ENCODE measurements around the gene C9orf50. TPM values are rescaled to one million over a fixed set of nuclear protein-coding genes. Genes with fewer than 3 reads are reported as not detected.

The C9orf50 gene
- total RNA-seq, 1 experiment from 2014 or later: not detected

DNA sequence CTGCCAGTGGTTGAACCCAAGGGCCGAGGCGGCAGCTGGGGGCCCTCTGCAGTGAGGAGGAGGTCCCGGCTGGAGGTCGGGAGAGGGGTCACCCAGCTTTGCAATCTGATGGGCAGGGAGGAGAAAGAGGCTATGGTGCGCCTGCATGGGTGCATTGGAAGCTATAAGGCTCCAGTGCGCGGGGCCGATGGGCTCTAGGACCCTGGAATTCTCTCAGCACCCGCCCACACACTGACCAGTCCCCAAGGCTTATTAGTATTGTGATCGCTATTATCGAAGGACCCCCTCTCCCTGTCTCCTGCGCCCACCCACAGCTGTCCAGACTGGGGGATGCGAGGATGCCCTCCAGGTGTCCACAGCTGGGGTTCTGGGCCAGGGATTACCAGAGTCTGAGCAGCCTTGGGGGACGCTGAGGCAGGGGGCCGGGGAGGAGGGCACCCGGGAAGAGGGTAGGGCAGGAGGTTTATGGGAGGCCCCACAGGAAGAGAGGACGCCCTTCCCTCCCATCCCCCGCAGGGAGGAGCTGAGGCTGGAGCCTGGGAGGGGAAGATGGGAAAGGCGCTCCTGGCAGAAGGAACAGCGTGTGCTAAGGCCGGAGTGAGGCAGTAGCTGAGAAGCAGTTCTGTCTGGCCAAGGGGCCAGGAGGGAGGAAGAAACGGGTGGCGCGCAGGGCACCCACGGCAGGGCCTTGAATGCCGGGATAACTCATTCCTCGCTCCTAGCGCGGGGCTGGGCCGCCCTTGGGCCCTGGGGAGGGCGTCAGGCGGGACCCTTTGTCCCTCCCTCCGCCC lies 24.2 kb downstream of the C9orf50 start:
- Histone ChIP-seq H3K4me1 (ENCODE audit: control insufficient read depth, insufficient read depth, low read length) (peaks cover 3% of the 10 kb centered on the region), H3K9me3 (ENCODE audit: control insufficient read depth, insufficient read depth, low read depth, low read length) (no peaks in the 10 kb centered on the region), H3K36me3 (ENCODE audit: control insufficient read depth, insufficient read depth, low read length) (no peaks in the 10 kb centered on the region), H3K27me3 (ENCODE audit: control insufficient read depth, insufficient read depth, low read length) (no peaks in the 10 kb centered on the region), H3K27ac (ENCODE audit: low read length) (no peak overlapping the region), H3K4me3 (ENCODE audit: low read depth in 2 of 2, low read length in 2 of 2) (peak overlapping the region; percentile 14 to 29; a peak in 3 of 4 replicates)
- CTCF ChIA-PET: interaction anchor here (0.6 kb wide), 1 partner anchor 569 kb away, joined by 8 read pairs; the partner anchor contains the start of gene SH3GLB2
- ATAC-seq (peak; percentile 71), DNase-seq (ENCODE audit: low read depth, low spot score) (no peak)
- TF ChIP-seq, protein P1, sequence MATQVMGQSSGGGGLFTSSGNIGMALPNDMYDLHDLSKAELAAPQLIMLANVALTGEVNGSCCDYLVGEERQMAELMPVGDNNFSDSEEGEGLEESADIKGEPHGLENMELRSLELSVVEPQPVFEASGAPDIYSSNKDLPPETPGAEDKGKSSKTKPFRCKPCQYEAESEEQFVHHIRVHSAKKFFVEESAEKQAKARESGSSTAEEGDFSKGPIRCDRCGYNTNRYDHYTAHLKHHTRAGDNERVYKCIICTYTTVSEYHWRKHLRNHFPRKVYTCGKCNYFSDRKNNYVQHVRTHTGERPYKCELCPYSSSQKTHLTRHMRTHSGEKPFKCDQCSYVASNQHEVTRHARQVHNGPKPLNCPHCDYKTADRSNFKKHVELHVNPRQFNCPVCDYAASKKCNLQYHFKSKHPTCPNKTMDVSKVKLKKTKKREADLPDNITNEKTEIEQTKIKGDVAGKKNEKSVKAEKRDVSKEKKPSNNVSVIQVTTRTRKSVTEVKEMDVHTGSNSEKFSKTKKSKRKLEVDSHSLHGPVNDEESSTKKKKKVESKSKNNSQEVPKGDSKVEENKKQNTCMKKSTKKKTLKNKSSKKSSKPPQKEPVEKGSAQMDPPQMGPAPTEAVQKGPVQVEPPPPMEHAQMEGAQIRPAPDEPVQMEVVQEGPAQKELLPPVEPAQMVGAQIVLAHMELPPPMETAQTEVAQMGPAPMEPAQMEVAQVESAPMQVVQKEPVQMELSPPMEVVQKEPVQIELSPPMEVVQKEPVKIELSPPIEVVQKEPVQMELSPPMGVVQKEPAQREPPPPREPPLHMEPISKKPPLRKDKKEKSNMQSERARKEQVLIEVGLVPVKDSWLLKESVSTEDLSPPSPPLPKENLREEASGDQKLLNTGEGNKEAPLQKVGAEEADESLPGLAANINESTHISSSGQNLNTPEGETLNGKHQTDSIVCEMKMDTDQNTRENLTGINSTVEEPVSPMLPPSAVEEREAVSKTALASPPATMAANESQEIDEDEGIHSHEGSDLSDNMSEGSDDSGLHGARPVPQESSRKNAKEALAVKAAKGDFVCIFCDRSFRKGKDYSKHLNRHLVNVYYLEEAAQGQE (IDR thresholded peaks at IDR 0.05; ENCODE audit: insufficient read depth in 1 of 2, low read depth in 2 of 2, low read length in 1 of 2): no peak
- TF ChIP-seq, protein P2, sequence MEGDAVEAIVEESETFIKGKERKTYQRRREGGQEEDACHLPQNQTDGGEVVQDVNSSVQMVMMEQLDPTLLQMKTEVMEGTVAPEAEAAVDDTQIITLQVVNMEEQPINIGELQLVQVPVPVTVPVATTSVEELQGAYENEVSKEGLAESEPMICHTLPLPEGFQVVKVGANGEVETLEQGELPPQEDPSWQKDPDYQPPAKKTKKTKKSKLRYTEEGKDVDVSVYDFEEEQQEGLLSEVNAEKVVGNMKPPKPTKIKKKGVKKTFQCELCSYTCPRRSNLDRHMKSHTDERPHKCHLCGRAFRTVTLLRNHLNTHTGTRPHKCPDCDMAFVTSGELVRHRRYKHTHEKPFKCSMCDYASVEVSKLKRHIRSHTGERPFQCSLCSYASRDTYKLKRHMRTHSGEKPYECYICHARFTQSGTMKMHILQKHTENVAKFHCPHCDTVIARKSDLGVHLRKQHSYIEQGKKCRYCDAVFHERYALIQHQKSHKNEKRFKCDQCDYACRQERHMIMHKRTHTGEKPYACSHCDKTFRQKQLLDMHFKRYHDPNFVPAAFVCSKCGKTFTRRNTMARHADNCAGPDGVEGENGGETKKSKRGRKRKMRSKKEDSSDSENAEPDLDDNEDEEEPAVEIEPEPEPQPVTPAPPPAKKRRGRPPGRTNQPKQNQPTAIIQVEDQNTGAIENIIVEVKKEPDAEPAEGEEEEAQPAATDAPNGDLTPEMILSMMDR (IDR thresholded peaks at IDR 0.05): no peak
- TF ChIP-seq TCF7L2 (IDR thresholded peaks at IDR 0.05; ENCODE audit: low read depth, low read length) (no peak), SIN3A (IDR thresholded peaks at IDR 0.05; ENCODE audit: borderline replicate concordance, insufficient read depth, low read depth, low read length) (no peak), POLR2AphosphoS5 (IDR thresholded peaks at IDR 0.05; ENCODE audit: low read depth, low read length) (no peak)
- POLR2A ChIA-PET: interaction anchor here (0.6 kb wide), 1 partner anchor 23 kb away, joined by 4 read pairs; no protein-coding TSS in a partner anchor
- in situ Hi-C loops (cut with HindIII; ENCODE audit: low pct_unique_long_range_greater_than_20kb, low sequenced_read_pairs): no loop called here
- no TSS peak for BruUV-seq (replicated peaks)
- intact Hi-C loops (cut with micrococcal nuclease; ENCODE audit: unreplicated experiment): loop anchor here (2.0 kb wide), 1 partner anchor 60 kb away; no protein-coding TSS in a partner anchor

DNA sequence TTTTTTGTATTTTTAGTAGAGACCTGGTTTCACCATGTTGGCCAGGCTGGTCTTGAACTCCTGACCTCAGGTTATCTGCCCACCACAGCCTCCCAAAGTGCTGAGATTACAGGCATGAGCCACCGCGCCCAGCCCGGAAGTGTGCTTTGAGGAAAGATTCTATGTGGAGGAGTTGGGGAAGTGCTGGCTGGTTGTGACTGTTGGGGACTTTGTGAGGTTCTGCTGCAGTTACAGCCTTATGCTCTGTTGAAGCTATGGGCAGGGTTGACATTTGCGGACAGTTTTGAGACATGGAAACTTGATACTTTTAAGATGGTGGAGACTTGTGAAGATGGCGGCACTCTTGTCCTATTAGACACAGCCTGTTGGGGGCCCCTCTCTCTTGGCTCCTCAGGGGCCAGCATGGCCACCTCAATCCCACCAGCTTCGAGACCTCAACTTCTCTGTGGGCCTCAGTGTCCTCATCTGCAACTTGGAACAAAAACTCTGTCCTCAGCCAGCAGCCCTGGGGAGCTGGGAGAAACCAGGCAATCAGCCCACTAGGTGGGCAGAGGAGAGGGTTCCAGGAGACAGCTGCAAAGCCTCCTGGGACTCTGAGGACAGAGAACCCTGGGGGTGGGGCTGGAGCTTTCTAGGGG lies 24.9 kb downstream of the C9orf50 start:
- no peak for TF ChIP-seq SIN3A (IDR thresholded peaks at IDR 0.05; ENCODE audit: borderline replicate concordance, insufficient read depth, low read depth, low read length)
- TF ChIP-seq, protein P2 (IDR thresholded peaks at IDR 0.05): no peak
- TF ChIP-seq TCF7L2 (IDR thresholded peaks at IDR 0.05; ENCODE audit: low read depth, low read length): no peak
- no peak for TF ChIP-seq POLR2AphosphoS5 (IDR thresholded peaks at IDR 0.05; ENCODE audit: low read depth, low read length)
- TF ChIP-seq, protein P1 (IDR thresholded peaks at IDR 0.05; ENCODE audit: insufficient read depth in 1 of 2, low read depth in 2 of 2, low read length in 1 of 2): no peak
- no peak overlapping the region for H3K4me3 ChIP-seq (ENCODE audit: low read depth in 2 of 2, low read length in 2 of 2)
- H3K27me3 ChIP-seq (ENCODE audit: control insufficient read depth, insufficient read depth, low read length): no peaks in the 10 kb centered on the region
- ChIA-PET CTCF (no interaction called here), POLR2A (no interaction called here)
- DNase-seq (ENCODE audit: low read depth, low spot score): no peak
- H3K27ac ChIP-seq (ENCODE audit: low read length): no peak overlapping the region
- intact Hi-C loops (cut with micrococcal nuclease; ENCODE audit: unreplicated experiment) (loop anchor here (2.0 kb wide), 1 partner anchor 59 kb away; no protein-coding TSS in a partner anchor), in situ Hi-C loops (cut with HindIII; ENCODE audit: low pct_unique_long_range_greater_than_20kb, low sequenced_read_pairs) (no loop called here)
- ATAC-seq: no peak
- BruUV-seq (replicated peaks): no TSS peak
- no peaks in the 10 kb centered on the region for H3K36me3 ChIP-seq (ENCODE audit: control insufficient read depth, insufficient read depth, low read length)
- H3K9me3 ChIP-seq (ENCODE audit: control insufficient read depth, insufficient read depth, low read depth, low read length): no peaks in the 10 kb centered on the region
- peaks cover 3% of the 10 kb centered on the region for H3K4me1 ChIP-seq (ENCODE audit: control insufficient read depth, insufficient read depth, low read length)

All from Panc1 (cell line).